Measurements from ENCODE around the gene EVX1. TPM values are rescaled to one million over a fixed set of nuclear protein-coding genes. Genes with fewer than 3 reads are reported as not detected.

EVX1 gene
- total and polyA plus RNA-seq, 2 of the 8 experiments (the other 6 are each of a cell fraction or from before 2014, with no cell fraction given): not detected

- peaks cover 0 to 4% (median 0%) of the 10 kb centered on the region in 4 experiments; a peak in 1 of 8 replicates for H3K36me3 ChIP-seq (ENCODE audit: control insufficient read depth in 2 of 4, insufficient read depth in 4 of 4, low read length in 3 of 4)
- CTCF ChIA-PET (ENCODE audit: partially characterized antibody): interaction anchor here (0.7 to 1.9 kb wide), 4 partner anchors 12 to 112 kb away, joined by 3 to 10 read pairs (median 4); no protein-coding TSS in a partner anchor
- no peak overlapping the region for H2BK120ac ChIP-seq (replicated peaks; ENCODE audit: low read depth, low read length)
- H3K9me3 ChIP-seq (ENCODE audit: insufficient read depth in 2 of 2, low read depth in 1 of 2, low read length in 1 of 2): no peaks in the 10 kb centered on the region
- no peaks in the 10 kb centered on the region for H3K79me2 ChIP-seq (ENCODE audit: control insufficient read depth in 1 of 2, insufficient read depth in 2 of 2, low read length in 2 of 2)
- no peak overlapping the region for H3K4me3 ChIP-seq (ENCODE audit: extremely low read depth in 1 of 4, insufficient read depth in 2 of 4, low read depth in 3 of 4, low read length in 4 of 4)
- peaks cover 86 to 96% (median 94%) of the 10 kb centered on the region in 4 experiments for H3K27me3 ChIP-seq (replicated peaks in 1 of 4; ENCODE audit: control insufficient read depth in 3 of 4, extremely low read depth in 1 of 4, insufficient read depth in 3 of 4, low read length in 3 of 4)
- no peak overlapping the region for H3K56ac ChIP-seq (replicated peaks; ENCODE audit: insufficient read length, low read depth, low read length)
- POLR2A ChIA-PET (ENCODE audit: partially characterized antibody): no interaction called here
- no peak overlapping the region for H2BK20ac ChIP-seq (ENCODE audit: low read length)
- FAIRE-seq (no peak), DNase-seq (ENCODE audit: low read depth in 1 of 2, low spot score in 2 of 2) (no peak)
- no peak overlapping the region for H2BK12ac ChIP-seq (ENCODE audit: low read depth, low read length)
- H3K79me1 ChIP-seq (ENCODE audit: low read depth, low read length): no peaks in the 10 kb centered on the region
- no peak overlapping the region for H3K4ac ChIP-seq (replicated peaks; ENCODE audit: insufficient read length, low read depth, low read length)
- no peak overlapping the region; a peak in 1 of 4 replicates for H3K4me2 ChIP-seq (ENCODE audit: insufficient read depth in 1 of 2, low read depth in 2 of 2, low read length in 2 of 2)
- H4K8ac ChIP-seq (ENCODE audit: extremely low read depth, insufficient read depth, low read length): no peak overlapping the region
- no peak overlapping the region for H4K91ac ChIP-seq (replicated peaks; ENCODE audit: insufficient read length, low read length)
- no peak overlapping the region for H4K5ac ChIP-seq (ENCODE audit: insufficient read length, low read depth, low read length)
- H2BK5ac ChIP-seq (ENCODE audit: low read depth, low read length): no peak overlapping the region
- WGBS, 2 experiments (ENCODE audit: extremely low coverage in 1 of 2, insufficient coverage in 1 of 2, insufficient read length in 1 of 2, insufficient replicate concordance in 2 of 2, low coverage in 1 of 2, low lambda C conversion rate in 2 of 2, missing lambda C conversion rate in 1 of 2): 83% methylated on average over 2 of the region's 2 CpGs; no CpG with 5 or more reads in 1 of the 2 experiments
- H3K14ac ChIP-seq (ENCODE audit: insufficient read length): no peak overlapping the region
- no peak overlapping the region for H2AK5ac ChIP-seq (ENCODE audit: low read depth, low read length)
- no peak overlapping the region for H3K18ac ChIP-seq (ENCODE audit: extremely low read depth, low read length)
- H4K20me1 ChIP-seq (replicated peaks in 1 of 2; ENCODE audit: control insufficient read depth in 1 of 2, insufficient read depth in 2 of 2, low read length in 2 of 2): peaks cover 11 to 26% of the 10 kb centered on the region in 2 experiments
- H3K23ac ChIP-seq (ENCODE audit: insufficient read length): no peak overlapping the region
- H3K4me1 ChIP-seq (replicated peaks in 1 of 4; ENCODE audit: control insufficient read depth in 3 of 4, insufficient read depth in 4 of 4, low read length in 3 of 4): peaks cover 11 to 20% (median 13%) of the 10 kb centered on the region in 4 experiments
- H2BK15ac ChIP-seq (ENCODE audit: low read length): no peak overlapping the region
- no peaks in the 10 kb centered on the region; the same call in 1 of the 2 replicates for H3K23me2 ChIP-seq (ENCODE audit: low read depth, low read length)
- H3K27ac ChIP-seq (ENCODE audit: low read depth, low read length): no peak overlapping the region
- H2AFZ ChIP-seq (ENCODE audit: low read length): no peak overlapping the region
- no peak for TF ChIP-seq BRCA1 (IDR thresholded peaks at IDR 0.05; ENCODE audit: low read depth, low read length)
- no peak for TF ChIP-seq ASH2L (IDR thresholded peaks at IDR 0.05; ENCODE audit: low read length)
- TF ChIP-seq RBBP5 (IDR thresholded peaks at IDR 0.05; ENCODE audit: borderline replicate concordance, low read depth, low read length): no peak
- TF ChIP-seq KDM5A (IDR thresholded peaks at IDR 0.05; ENCODE audit: low read length): no peak
- TF ChIP-seq KDM4A (IDR thresholded peaks at IDR 0.05; ENCODE audit: low read depth, low read length, severe bottlenecking): no peak
- no peak for TF ChIP-seq TAF7 (optimal IDR thresholded peaks at IDR 0.05; ENCODE audit: borderline replicate concordance, low read depth, low read length)
- no peak for TF ChIP-seq JUND (IDR thresholded peaks at IDR 0.05; ENCODE audit: low read length)
- TF ChIP-seq RNF2 (IDR thresholded peaks at IDR 0.05; ENCODE audit: borderline replicate concordance, low read depth, low read length, missing control alignments, poor library complexity, severe bottlenecking): no peak
- TF ChIP-seq GABPA (IDR thresholded peaks at IDR 0.05; ENCODE audit: borderline replicate concordance, insufficient read depth, low read length): no peak
- TF ChIP-seq SP1 (IDR thresholded peaks at IDR 0.05; ENCODE audit: low read depth, low read length): no peak
- TF ChIP-seq NANOG (IDR thresholded peaks at IDR 0.05; ENCODE audit: insufficient read depth, low read depth, low read length, poor library complexity, severe bottlenecking): no peak
- H3K9ac ChIP-seq (replicated peaks in 1 of 4; ENCODE audit: extremely low read depth in 1 of 4, low read depth in 3 of 4, low read length in 3 of 4): no peak overlapping the region
These were observed 27.2 kb upstream of the EVX1 start for GRCh38 chr7:27215356-27215755.

Measured in H1 (cell line).